ENCODE results near the gene OR2G2.

OR2G2 gene, protein sequence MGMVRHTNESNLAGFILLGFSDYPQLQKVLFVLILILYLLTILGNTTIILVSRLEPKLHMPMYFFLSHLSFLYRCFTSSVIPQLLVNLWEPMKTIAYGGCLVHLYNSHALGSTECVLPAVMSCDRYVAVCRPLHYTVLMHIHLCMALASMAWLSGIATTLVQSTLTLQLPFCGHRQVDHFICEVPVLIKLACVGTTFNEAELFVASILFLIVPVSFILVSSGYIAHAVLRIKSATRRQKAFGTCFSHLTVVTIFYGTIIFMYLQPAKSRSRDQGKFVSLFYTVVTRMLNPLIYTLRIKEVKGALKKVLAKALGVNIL

DNA sequence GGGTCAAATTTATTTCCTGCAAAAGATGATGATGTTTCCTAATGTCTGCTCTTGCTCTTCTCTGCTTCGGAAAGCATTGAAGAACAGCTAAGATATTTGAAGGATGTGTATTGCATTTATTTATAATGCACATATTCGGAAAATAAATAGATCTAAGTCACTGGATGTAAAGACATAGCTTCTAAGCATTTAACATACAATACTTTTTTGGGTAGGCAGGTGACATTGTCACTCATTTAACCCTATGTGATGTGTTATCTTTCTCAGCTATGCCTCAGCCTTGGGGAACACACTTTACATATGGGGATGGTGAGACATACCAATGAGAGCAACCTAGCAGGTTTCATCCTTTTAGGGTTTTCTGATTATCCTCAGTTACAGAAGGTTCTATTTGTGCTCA lies at the start of gene OR2G2:
OR2G2 (plus strand) TSS at position 301 of the 400 bp plus-strand sequence; CDS start at position 301, 0 bp downstream.
- DNase-seq: no peak

- no peak for DNase-seq
Measured at GRCh38 chr1:247538561-247538960, 49.6 kb upstream of the OR2G2 start.

- DNase-seq: no peak
Measured at GRCh38 chr1:247539215-247539614, 48.9 kb upstream of the OR2G2 start.

DNA sequence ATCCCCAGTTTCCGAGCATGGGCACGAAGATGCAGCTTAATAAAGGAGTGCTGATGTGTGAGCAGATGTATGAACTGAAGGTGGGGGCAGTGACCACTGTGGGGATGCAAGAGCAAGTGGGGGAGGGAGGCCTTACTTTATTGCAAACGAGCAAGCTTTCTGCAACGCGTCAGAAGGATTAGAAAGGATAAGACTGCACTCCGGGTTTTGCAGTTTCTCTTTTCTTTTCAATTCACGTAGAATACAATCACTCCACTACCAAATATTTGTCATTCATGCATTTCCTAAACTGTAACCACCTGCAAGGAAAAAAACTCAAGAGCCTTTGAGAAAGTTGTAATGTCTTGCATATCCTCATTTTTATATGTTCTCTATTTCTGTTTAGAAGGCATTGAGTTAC lies 47.6 kb upstream of the OR2G2 start:
- DNase-seq: no peak

DNA sequence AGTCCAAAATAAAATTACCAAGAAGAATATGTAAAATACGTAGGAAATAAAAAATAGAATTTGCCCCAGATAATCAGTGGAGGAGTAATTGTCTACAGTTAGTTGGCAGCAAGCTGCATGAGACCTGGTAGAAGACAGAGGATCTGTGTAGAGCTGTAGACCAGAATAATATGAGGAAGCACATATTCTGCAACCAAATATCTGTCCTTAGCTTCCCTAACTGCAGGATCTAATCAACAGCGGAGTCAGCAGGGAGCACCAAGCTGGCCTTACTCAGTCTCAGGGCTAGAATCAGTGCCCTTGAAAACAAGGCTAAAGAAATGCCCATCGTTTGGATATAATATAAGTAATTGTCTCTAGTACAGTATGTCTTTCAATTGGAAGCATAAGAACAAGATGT lies 45.3 kb upstream of the OR2G2 start:
- no peak for DNase-seq

DNA sequence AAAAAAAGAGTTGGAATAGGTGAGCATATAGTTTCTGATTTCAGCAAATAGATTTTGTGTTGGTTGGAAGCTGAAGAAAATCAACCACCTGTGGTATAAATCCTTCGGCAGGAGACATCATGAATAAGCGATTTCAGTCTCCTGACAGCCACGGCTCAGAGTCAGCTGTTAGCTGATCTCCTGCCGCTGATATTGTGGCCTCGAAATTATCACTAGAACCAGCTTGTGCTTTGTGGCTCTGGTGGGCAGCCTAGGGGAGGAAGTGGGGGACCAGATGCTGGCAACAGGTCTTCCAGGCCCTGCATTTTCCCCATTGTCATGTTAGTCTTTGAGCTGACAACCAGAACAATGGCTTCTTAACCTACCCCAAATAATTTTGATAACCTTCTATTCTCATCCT lies 40.1 kb upstream of the OR2G2 start:
- no peak for DNase-seq

DNA sequence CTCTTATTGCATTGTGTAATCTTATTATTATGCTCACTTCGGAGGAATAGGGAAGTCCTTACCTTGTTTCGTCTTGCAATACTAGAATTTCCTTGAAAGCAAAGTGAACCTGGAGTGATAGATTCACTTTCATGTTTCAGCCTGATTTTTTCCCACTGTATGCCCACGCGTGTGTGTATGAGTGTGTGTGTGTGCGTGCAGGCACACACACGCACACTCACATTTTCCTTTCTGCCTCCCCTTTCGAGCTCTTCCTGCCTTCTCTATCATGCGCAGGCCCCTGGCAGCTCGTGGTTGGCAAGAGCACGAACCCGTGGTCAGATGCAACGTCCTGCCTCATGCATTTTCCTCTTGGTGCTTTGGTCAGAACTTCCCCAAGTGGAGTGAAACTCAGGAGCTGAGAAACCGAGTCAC lies 39.4 kb upstream of the OR2G2 start, which contains the start of gene GCSAML:
GCSAML (plus strand) TSS at position 366 of the 414 bp plus-strand sequence. CDS start 58 bp downstream, outside the sequence.
- no peak for DNase-seq

DNA sequence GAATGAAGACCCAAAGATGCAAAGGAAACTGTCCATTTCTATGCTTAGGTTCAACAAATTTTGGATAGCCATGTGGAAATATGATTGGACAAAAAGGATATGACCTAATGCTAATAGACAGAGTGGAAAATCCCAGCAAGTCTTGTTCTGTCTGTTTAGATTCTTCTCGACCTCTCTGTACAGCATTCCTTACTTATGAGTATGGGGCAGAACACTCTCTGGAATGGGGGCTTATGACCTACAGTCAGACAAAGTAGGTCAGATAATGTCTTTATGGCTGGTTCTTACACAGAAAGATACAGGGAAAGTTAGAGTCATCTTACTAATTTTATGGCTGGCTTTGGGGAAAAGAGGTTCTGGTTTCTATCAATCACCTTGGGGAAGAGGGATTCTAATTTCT lies 36.4 kb upstream of the OR2G2 start:
- DNase-seq: no peak

- DNase-seq: no peak
Measured at GRCh38 chr1:247552231-247552630, 35.9 kb upstream of the OR2G2 start.

DNA sequence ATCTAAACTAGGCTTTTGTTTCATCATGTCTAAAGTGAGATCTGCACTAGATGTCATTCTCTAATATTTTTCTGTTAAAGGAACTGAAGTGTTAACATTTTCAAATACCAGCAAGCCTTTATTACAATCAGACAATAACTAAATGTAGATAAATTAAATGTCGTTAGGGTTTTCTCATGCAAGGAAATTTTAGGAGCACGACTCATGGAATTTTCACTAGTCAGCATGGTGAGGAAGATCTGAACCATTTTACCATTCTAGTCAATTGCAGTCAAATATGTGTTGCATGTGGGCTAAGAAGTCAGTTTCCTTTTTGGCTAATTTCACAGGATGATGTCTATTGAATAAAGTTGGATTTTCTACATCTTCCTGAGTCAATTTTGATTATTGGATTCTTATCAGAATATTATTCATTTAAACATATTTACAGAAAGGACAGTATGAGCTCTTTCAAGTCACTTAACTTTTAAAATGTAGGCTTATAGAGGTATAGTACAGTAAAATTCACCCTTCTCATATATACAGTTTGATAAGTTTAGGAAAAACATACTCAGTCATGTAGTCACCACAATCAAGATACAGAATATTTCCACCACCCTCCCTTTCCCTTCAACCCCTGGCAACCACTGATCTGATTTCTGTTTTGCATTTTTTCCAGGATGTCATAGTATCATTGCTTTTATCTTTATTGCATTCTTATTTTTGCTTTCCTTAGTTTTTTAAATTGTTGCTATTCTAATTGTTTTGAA lies 30.1 kb upstream of the OR2G2 start:
- DNase-seq: no peak

GRCh38 chr1:247561711-247562110 lies 26.4 kb upstream of the OR2G2 start:
- DNase-seq: no peak

- no peak for DNase-seq
Measured at GRCh38 chr1:247562198-247562597, 26.0 kb upstream of the OR2G2 start.

- no peak for DNase-seq
Measured at GRCh38 chr1:247574236-247574635, 13.9 kb upstream of the OR2G2 start.

DNA sequence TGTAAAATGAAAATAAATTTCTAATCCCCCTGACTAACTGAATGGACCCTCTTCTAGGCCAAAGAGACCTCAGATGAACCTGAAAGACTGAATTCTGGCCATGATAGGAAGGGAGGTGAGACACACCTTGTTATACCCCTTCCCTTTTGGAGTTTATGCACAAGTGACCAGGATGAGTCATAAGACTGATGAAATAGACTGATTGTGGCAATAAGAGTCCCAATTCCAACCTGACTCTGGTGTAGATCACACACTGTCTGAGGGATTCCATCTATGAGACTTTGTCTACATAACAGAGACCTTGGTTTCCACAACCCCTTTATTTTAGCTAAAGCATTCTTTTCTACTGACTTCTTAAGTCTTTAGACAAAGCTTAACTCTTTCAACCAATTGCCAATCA lies 13.5 kb upstream of the OR2G2 start:
- no peak for DNase-seq

- DNase-seq: no peak
Measured at GRCh38 chr1:247576514-247576913, 11.6 kb upstream of the OR2G2 start.

DNA sequence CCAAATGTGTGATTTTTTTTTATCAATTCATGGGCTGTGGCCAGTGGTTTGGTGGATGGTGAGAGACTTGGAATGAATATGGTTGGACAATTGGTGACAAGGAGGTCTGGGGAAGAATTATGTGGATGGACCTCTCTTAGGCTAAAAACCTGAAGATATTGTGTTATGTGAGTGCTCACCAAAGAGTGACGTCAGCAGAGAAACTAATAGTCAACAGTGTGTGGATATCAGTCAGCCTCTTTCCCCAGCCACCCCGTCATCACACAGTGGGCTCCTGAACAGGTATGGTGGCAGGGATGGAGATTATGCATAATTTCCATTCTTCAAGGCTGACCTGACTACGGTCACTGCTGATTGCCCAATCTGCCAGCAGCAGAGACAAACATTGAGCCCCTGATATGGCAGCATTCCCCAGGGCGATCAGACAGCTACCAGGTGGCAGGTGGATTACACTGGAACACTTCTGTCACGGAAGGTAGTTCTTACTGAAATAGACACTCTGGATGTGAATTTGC lies 9.2 kb upstream of the OR2G2 start:
- no peak for DNase-seq

- DNase-seq: no peak
Measured at GRCh38 chr1:247605286-247605685, 17.1 kb downstream of the OR2G2 start, which contains the start of gene OR2G3. OR2G3 (plus strand) TSS chr1:247605586; CDS start chr1:247605586, 0 bp downstream.

- DNase-seq: no peak
Measured at GRCh38 chr1:247613405-247613804, 25.2 kb downstream of the OR2G2 start.

DNA sequence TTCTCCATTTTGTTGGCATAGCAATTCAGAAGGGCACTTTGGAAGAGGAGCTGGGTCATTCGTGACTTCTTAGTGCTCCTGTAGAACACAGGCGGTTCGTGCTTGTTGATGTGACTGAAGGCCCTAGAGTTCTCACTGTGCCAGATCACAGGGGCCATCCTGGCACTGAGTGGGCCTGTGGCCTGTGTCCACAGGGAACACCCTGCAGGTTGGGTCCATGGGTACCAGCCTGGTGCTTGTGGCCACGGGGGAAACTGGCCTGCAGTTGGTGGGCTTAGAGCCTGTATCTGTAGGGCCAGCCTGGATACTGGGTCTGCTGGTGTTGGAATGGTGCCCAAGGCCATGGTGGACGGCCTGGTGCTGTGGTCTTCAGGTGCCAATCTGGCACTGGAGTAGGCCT lies 26.5 kb downstream of the OR2G2 start:
- DNase-seq: no peak

GRCh38 chr1:247627951-247628350 lies 39.8 kb downstream of the OR2G2 start:
- no peak for DNase-seq

DNA sequence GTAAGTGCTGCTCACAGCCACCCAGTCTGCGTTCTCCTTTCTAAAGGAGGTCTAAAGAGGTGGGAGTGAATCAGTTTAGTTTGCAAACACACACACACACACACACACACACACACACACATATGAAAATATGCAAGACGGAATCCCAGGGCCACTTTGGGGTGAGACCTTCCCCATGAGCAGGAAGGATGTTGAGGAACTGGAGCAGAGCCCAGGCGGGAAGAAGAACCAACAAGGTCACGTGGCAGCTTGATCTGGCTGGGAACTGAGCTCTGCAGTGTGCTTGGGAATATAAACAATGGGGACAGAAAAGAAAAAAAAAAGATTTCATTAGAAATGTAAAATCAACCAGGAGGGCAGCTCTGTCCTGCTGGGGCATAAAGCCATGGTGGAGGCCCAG lies 49.9 kb downstream of the OR2G2 start:
- DNase-seq: no peak

GRCh38 chr1:247638781-247639180 lies 50.6 kb downstream of the OR2G2 start:
- no peak for DNase-seq

All from SHP77 treated with DMSO at 0.1 percent for 48 hours (cell line).